ENCODE measurements around the gene DCUN1D5. TPM values are rescaled to one million over a fixed set of nuclear protein-coding genes. Genes with fewer than 3 reads are reported as not detected.

The DCUN1D5 gene
- total and polyA plus RNA-seq, 12 donors = 8.8 to 36.7 (median 21.9) TPM

- peaks cover 0 to 60% (median 3%) of the 10 kb centered on the region in 9 donors for H3K36me3 ChIP-seq
- intact Hi-C loops (cut with DNase I) = no loop called here
- no peaks in the 10 kb centered on the region for H3K9me3 ChIP-seq
- H3K27ac ChIP-seq = no peak overlapping the region
- TF ChIP-seq CTCF (IDR thresholded peaks at IDR 0.05) = no peak
- no peak for ATAC-seq
- no peaks in the 10 kb centered on the region for H3K27me3 ChIP-seq
- H3K4me1 ChIP-seq = peaks cover 0 to 15% (median 0%) of the 10 kb centered on the region in 9 donors
- no peak for DNase-seq
- H3K4me3 ChIP-seq = no peak overlapping the region
Measured at GRCh38 chr11:103071008-103071407, 21.0 kb downstream of the DCUN1D5 start.

- H3K9me3 ChIP-seq = no peaks in the 10 kb centered on the region
- H3K36me3 ChIP-seq = peaks cover 0 to 60% (median 7%) of the 10 kb centered on the region in 9 donors
- H3K4me1 ChIP-seq = peaks cover 0 to 15% (median 0%) of the 10 kb centered on the region in 9 donors
- no peak for TF ChIP-seq CTCF (IDR thresholded peaks at IDR 0.05)
- no peak overlapping the region for H3K4me3 ChIP-seq
- ATAC-seq (no peak), DNase-seq (no peak)
- H3K27ac ChIP-seq = no peak overlapping the region
- intact Hi-C loops (cut with DNase I) = no loop called here
- H3K27me3 ChIP-seq = no peaks in the 10 kb centered on the region
Measured at GRCh38 chr11:103070142-103070541, 21.8 kb downstream of the DCUN1D5 start.

DNA sequence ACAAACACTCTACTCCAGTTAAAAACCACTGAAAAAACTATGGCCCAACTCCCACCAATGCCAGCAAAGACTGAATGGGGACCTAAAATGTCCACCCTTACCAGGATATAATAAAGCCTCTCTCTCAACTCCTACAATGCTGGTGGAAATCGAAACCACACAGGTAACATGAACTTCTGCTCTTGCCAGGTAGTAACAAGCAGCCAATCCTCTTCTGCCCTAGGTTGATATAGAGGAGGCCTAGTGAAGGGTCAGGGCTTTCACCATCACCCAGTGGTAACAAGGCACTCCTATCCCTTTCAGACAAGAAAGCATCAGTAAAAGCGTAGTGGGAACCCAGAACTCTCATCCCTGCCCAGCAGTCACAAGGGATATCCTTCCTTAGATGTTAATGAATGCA is 22.6 kb downstream of the DCUN1D5 start:
- 98 to 99% methylated on average over 2 of the region's 2 CpGs for WGBS, 2 donors
- intact Hi-C loops (cut with DNase I) = no loop called here
- TF ChIP-seq CTCF (IDR thresholded peaks at IDR 0.05) = no peak

DNA sequence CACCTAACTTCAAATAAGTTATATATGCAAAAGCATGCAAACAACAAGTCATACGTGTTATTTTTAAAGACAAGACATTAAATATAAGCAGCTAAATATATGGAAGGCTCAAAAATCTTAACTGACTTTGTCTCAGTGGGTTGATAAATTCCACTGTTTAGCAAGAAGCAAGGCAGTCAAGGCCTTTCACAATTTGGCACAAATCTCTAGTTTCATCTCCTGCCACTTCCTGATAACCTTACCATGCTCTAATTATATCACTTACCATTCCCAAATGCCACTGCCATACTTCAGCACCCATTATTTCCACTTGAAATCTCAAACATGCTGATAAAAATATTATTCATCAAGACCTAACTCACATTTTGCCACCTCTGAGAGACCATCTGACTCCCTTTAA is 24.8 kb downstream of the DCUN1D5 start:
- H3K9me3 ChIP-seq = no peaks in the 10 kb centered on the region
- DNase-seq (no peak), ATAC-seq (no peak)
- no peak overlapping the region for H3K4me3 ChIP-seq
- peaks cover 0 to 67% (median 16%) of the 10 kb centered on the region in 9 donors for H3K36me3 ChIP-seq
- TF ChIP-seq CTCF (IDR thresholded peaks at IDR 0.05) = no peak
- H3K27ac ChIP-seq = no peak overlapping the region
- intact Hi-C loops (cut with DNase I) = no loop called here
- peaks cover 0 to 15% (median 0%) of the 10 kb centered on the region in 9 donors for H3K4me1 ChIP-seq
- H3K27me3 ChIP-seq = no peaks in the 10 kb centered on the region
- WGBS, 2 donors = 83 to 89% methylated on average over 1 of the region's 1 CpG

More for the DNA sequence above, 22.6 kb downstream of the DCUN1D5 start:
- ATAC-seq (no peak), DNase-seq (no peak)
- Histone ChIP-seq H3K27ac (no peak overlapping the region), H3K27me3 (no peaks in the 10 kb centered on the region), H3K4me1 (peaks cover 0 to 15% (median 0%) of the 10 kb centered on the region in 9 donors), H3K36me3 (peaks cover 0 to 65% (median 10%) of the 10 kb centered on the region in 9 donors), H3K9me3 (no peaks in the 10 kb centered on the region), H3K4me3 (no peak overlapping the region)

Measured in heart right ventricle (tissue), 16 donors.